ENCODE results near the gene GALNT11. TPM values are rescaled to one million over a fixed set of nuclear protein-coding genes. Genes with fewer than 3 reads are reported as not detected.

Gene GALNT11
- total RNA-seq, 1 experiment from 2014 or later: 24.1 TPM

DNA sequence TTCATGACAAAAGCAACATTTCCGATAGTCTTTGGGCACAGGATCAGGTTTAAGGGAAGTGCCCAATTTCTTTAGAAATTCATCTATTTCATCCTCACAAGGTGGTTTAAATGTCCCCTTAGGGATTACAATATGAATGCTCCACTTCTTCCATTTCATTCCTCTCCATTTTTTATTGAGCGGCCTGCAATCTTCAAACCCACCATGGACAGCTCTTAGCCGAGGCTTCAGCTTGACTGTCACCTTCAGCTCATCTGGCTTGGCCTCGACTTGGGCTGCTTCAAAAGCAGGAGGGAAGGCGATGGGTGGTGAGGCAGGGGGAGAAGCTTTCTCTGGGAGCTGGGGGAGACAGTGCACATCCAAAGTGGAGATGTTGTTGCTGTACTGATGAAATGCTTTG lies 123.2 kb downstream of the GALNT11 start:
- Histone ChIP-seq H3K14ac (ENCODE audit: insufficient read depth, low read length) (no peak overlapping the region), H3K56ac (ENCODE audit: insufficient read length, low read depth, low read length) (no peak overlapping the region), H3K4ac (ENCODE audit: low read depth, low read length) (no peak overlapping the region), H4K5ac (ENCODE audit: insufficient read length, low read depth, low read length) (no peak overlapping the region), H3K9me3 (ENCODE audit: control insufficient read depth, low read depth, low read length) (no peaks in the 10 kb centered on the region), H3T11ph (ENCODE audit: low read length) (no peak overlapping the region), H3K27ac (ENCODE audit: insufficient read length, low read depth, low read length) (no peak overlapping the region), H4K20me1 (ENCODE audit: control insufficient read depth, insufficient read depth, insufficient read length) (no peaks in the 10 kb centered on the region), H3K18ac (ENCODE audit: insufficient read length, low read depth, low read length) (no peak overlapping the region), H3K23ac (ENCODE audit: insufficient read length, low read depth, low read length) (no peak overlapping the region), H2BK5ac (ENCODE audit: insufficient read length, low read length) (no peak overlapping the region), H3K9ac (ENCODE audit: extremely low read depth, insufficient read length, low read length) (no peak overlapping the region), H2BK120ac (ENCODE audit: low read depth, low read length, poor library complexity, severe bottlenecking) (no peak overlapping the region), H2BK20ac (ENCODE audit: low read depth, low read length, poor library complexity, severe bottlenecking) (no peak overlapping the region), H2BK15ac (ENCODE audit: low read depth, low read length) (no peak overlapping the region), H3K4me1 (ENCODE audit: insufficient read depth, low read length) (no peaks in the 10 kb centered on the region), H3K79me2 (ENCODE audit: insufficient read depth, low read length) (no peaks in the 10 kb centered on the region), H3K23me2 (ENCODE audit: insufficient read length, low read depth, low read length, poor library complexity, severe bottlenecking) (no peaks in the 10 kb centered on the region), H2AK5ac (ENCODE audit: insufficient read length, low read length) (no peak overlapping the region), H4K91ac (ENCODE audit: insufficient read length, low read depth, low read length) (no peak overlapping the region), H2AFZ (ENCODE audit: low read length) (no peak overlapping the region), H3K27me3 (ENCODE audit: insufficient read depth, low read length) (no peaks in the 10 kb centered on the region), H4K8ac (replicated peaks; ENCODE audit: insufficient read length, low read depth, low read length) (no peak overlapping the region), H3K79me1 (ENCODE audit: insufficient read depth, low read depth, low read length, poor library complexity, severe bottlenecking) (no peaks in the 10 kb centered on the region), H3K4me2 (ENCODE audit: insufficient read depth, insufficient read length, low read length) (no peak overlapping the region), H2BK12ac (ENCODE audit: insufficient read length, low read depth, low read length) (no peak overlapping the region)
- peaks cover 22 to 81% (median 68%) of the 10 kb centered on the region in 3 experiments; a peak in 6 of 7 replicates for H3K36me3 Mint-ChIP-seq (ENCODE audit: insufficient read depth in 1 of 3, low read depth in 3 of 3)
- no CpG with 5 or more reads among the region's 5 CpGs for WGBS (ENCODE audit: extremely low coverage, insufficient read length, low lambda C conversion rate)
- no peaks in the 10 kb centered on the region for H3K27me3 Mint-ChIP-seq (ENCODE audit: low read depth)
- H3K9me3 Mint-ChIP-seq: no peaks in the 10 kb centered on the region
- H3K27ac Mint-ChIP-seq: no peak overlapping the region
- H3K4me3 Mint-ChIP-seq: no peak overlapping the region
- TF ChIP-seq CTCF (conservative IDR thresholded peaks at IDR 0.05): no peak
- H3K4me1 Mint-ChIP-seq: no peaks in the 10 kb centered on the region
- DNase-seq: no peak
